SK-N-SH treated with all-trans-retinoic acid at 6 μM for 48 hours (cell line): ENCODE measurements around the gene TPST2.

Experiments
- ZC3H10 ChIP-seq: fragments of 250-450 bp; sonication (Bioruptor Pico); IDR thresholded peaks from 2 replicates; pipeline ENCODE4 v1.5.1; 2021; ENCODE audit warnings: mild to moderate bottlenecking, moderate library complexity
- ZFP3 ChIP-seq: fragments of 250-450 bp; sonication (Bioruptor Pico); IDR thresholded peaks from 2 replicates; pipeline ENCODE4 v1.5.0; 2020; ENCODE audit warnings: mild to moderate bottlenecking, moderate library complexity
- TF ChIP-seq, protein P1 (sequence below): fragments of 250-450 bp; sonication (Bioruptor Pico); IDR thresholded peaks from 2 replicates; pipeline ENCODE4 v1.8.0; 2020; ENCODE audit warnings: mild to moderate bottlenecking, moderate library complexity, borderline replicate concordance

GRCh38 chr22:26563022-26563421 lies 26.9 kb downstream of the TPST2 start:
- TF ChIP-seq, protein P1, sequence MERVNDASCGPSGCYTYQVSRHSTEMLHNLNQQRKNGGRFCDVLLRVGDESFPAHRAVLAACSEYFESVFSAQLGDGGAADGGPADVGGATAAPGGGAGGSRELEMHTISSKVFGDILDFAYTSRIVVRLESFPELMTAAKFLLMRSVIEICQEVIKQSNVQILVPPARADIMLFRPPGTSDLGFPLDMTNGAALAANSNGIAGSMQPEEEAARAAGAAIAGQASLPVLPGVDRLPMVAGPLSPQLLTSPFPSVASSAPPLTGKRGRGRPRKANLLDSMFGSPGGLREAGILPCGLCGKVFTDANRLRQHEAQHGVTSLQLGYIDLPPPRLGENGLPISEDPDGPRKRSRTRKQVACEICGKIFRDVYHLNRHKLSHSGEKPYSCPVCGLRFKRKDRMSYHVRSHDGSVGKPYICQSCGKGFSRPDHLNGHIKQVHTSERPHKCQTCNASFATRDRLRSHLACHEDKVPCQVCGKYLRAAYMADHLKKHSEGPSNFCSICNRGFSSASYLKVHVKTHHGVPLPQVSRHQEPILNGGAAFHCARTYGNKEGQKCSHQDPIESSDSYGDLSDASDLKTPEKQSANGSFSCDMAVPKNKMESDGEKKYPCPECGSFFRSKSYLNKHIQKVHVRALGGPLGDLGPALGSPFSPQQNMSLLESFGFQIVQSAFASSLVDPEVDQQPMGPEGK (CRISPR knock-in tag): no peak
- no peak for TF ChIP-seq ZFP3 (CRISPR knock-in tag)
- no peak for TF ChIP-seq ZC3H10 (CRISPR knock-in tag)
